K562 (cell line): ENCODE measurements around the gene ZNF775. TPM values are rescaled to one million over a fixed set of nuclear protein-coding genes. Genes with fewer than 3 reads are reported as not detected.

Experiments
- ATAC-seq: fragments of 200-7000 bp; cut with Tn5 transposase; 3 replicates; pipeline ENCODE4 v1.9.1; 2020; ENCODE audit warnings: moderate library complexity
- BruUV-seq: library from RNA; stranded (reverse); fragments of 400-500 nt; replicated peaks from 2 replicates; lab custom pipeline; 2021; lab: Mats Ljungman, UMichigan
- CTCF ChIA-PET: fragments of 300-600 bp; formaldehyde crosslinking; extraction: SDS; loops from one replicate; lab custom pipeline; 2021; ENCODE audit warnings: low intra/inter-chr PET ratio; lab: Yijun Ruan, JAX
- POLR2A ChIA-PET: fragments of 300-600, 350-650 bp; sonication (Branson Sonifier 250); formaldehyde crosslinking; extraction: SDS; loops from one replicate; lab custom pipeline; 2021; ENCODE audit warnings: antibody characterized with exemption, inconsistent platforms; lab: Yijun Ruan, JAX
- DNase-seq, 4 experiments: peaks; one replicate each; pipeline versions ENCODE4 v3.0.0 to v3.0.0-alpha.2; 2011 to 2018; ENCODE audit warnings: low spot score in 3 of 4, mixed read lengths in 3 of 4; ENCODE audit errors: extremely low read depth in 1 of 4
- FAIRE-seq: peaks from 2 replicates; lab custom pipeline; 2011; peaks lifted over from hg19 to GRCh38; lab: Jason Lieb, UNC
- H2AFZ ChIP-seq: 2 replicates; pipeline ENCODE4 v1.6.0; 2011; ENCODE audit warnings: low read depth, low read length, control low read depth, inconsistent platforms
- H3K27ac ChIP-seq: fragments of 200-600 bp; 3 replicates; pipeline ENCODE4 v1.8.0; 2011; ENCODE audit warnings: low read depth, mild to moderate bottlenecking, control low read depth, inconsistent platforms, low read length, moderate library complexity, mixed read lengths; ENCODE audit errors: extremely low read depth
- H3K27me3 ChIP-seq, 2 experiments: fragments of 300-600 bp in 1 of 2; 2 replicates in 1 of 2; 3 replicates in 1 of 2; pipeline versions ENCODE4 v1.6.0 to v1.8.0; 2011; ENCODE audit warnings: inconsistent platforms in 2 of 2, low read length in 2 of 2, mild to moderate bottlenecking in 1 of 2, mixed read lengths in 1 of 2, moderate library complexity in 1 of 2; ENCODE audit not compliant: control insufficient read depth in 2 of 2, insufficient read depth in 2 of 2
- H3K36me3 ChIP-seq: fragments of 300-600 bp; 3 replicates; pipeline ENCODE4 v1.8.0; 2011; ENCODE audit warnings: mild to moderate bottlenecking, low read length, inconsistent platforms; ENCODE audit not compliant: control insufficient read depth, insufficient read depth
- H3K4me1 ChIP-seq, 2 experiments: fragments of 200-600 bp in 1 of 2; replicated peaks in 1 of 2; 2 replicates in 1 of 2; 3 replicates in 1 of 2; pipeline versions ENCODE4 v1.5.1 to v1.8.0; 2011; ENCODE audit warnings: inconsistent platforms in 2 of 2, low read length in 2 of 2, mild to moderate bottlenecking in 1 of 2, mixed read lengths in 1 of 2, moderate library complexity in 1 of 2; ENCODE audit not compliant: control insufficient read depth in 2 of 2, insufficient read depth in 2 of 2
- H3K4me2 ChIP-seq: 2 replicates; pipeline ENCODE4 v1.6.1; 2011; ENCODE audit warnings: low read length, control low read depth, inconsistent platforms, mixed read lengths; ENCODE audit not compliant: insufficient read depth
- H3K4me3 ChIP-seq: fragments of 200-600 bp; sonication (generic), shearing (Covaris generic); 2 replicates; pipeline ENCODE4 v1.5.1; 2016; ENCODE audit warnings: control low read depth, inconsistent platforms
- H3K79me2 ChIP-seq: fragments of 200-600 bp; 3 replicates; pipeline ENCODE4 v1.8.0; 2011; ENCODE audit warnings: low read length, inconsistent platforms; ENCODE audit not compliant: control insufficient read depth, insufficient read depth
- H3K9ac ChIP-seq, 2 experiments: 2 replicates each; pipeline versions ENCODE4 v1.6.0 to v1.6.1; 2011; ENCODE audit warnings: low read depth in 2 of 2, low read length in 2 of 2, control low read depth in 1 of 2, inconsistent platforms in 1 of 2, mild to moderate bottlenecking in 1 of 2, mixed read lengths in 1 of 2; ENCODE audit not compliant: insufficient read depth in 1 of 2
- H3K9me1 ChIP-seq: one replicate; pipeline ENCODE4 v1.6.0; 2011; ENCODE audit warnings: inconsistent platforms, mild to moderate bottlenecking, low read length, moderate library complexity; ENCODE audit not compliant: control insufficient read depth, insufficient read depth
- H3K9me3 ChIP-seq: replicated peaks from 2 replicates; pipeline ENCODE4 v1.5.1; 2011; ENCODE audit warnings: low read depth, low read length, inconsistent platforms; ENCODE audit not compliant: control insufficient read depth, insufficient read depth
- H4K20me1 ChIP-seq: replicated peaks from 2 replicates; pipeline ENCODE4 v1.6.1; 2011; ENCODE audit warnings: low read length, inconsistent platforms, mixed read lengths; ENCODE audit not compliant: control insufficient read depth, insufficient read depth
- ATF4 ChIP-seq: fragments of 450-650 bp; formaldehyde crosslinking; IDR thresholded peaks from 2 replicates; pipeline ENCODE4 v1.4.0; 2022; ENCODE audit warnings: mild to moderate bottlenecking, moderate library complexity
- CHD1 ChIP-seq: fragments of 200-600 bp; sonication (generic); IDR thresholded peaks from one replicate; pipeline ENCODE4 v1.6.1; 2012; ENCODE audit warnings: mild to moderate bottlenecking, moderate library complexity, low read length, inconsistent platforms
- EGR1 ChIP-seq: fragments of 450-650 bp; conservative IDR thresholded peaks from 2 replicates; pipeline ENCODE4 v1.6.1; 2017; ENCODE audit warnings: mild to moderate bottlenecking
- FOXJ2 ChIP-seq: fragments of 200-800 bp; sonication (Bioruptor generic); IDR thresholded peaks from 2 replicates; pipeline ENCODE4 v1.6.1; 2016; ENCODE audit warnings: missing genetic modification characterization, missing compliant biosample characterization
- HMG20A ChIP-seq: fragments of 450-650 bp; formaldehyde crosslinking; conservative IDR thresholded peaks from 2 replicates; pipeline ENCODE4 v1.4.0; 2020; ENCODE audit warnings: mild to moderate bottlenecking, mixed read lengths
- KAT8 ChIP-seq: fragments of 450-650 bp; IDR thresholded peaks from 2 replicates; pipeline ENCODE4 v1.6.1; 2016; ENCODE audit warnings: low read depth, mild to moderate bottlenecking
- PYGO2 ChIP-seq: fragments of 450-650 bp; IDR thresholded peaks from 2 replicates; pipeline ENCODE4 v1.6.1; 2016; ENCODE audit warnings: mild to moderate bottlenecking, missing genetic modification characterization, moderate library complexity, missing compliant biosample characterization
- RBM39 ChIP-seq: fragments of 200-400 bp; formaldehyde crosslinking; optimal IDR thresholded peaks from 2 replicates; pipeline ENCODE3; 2018; ENCODE audit warnings: low read depth, low read length
- RNF219 ChIP-seq: fragments of 250-450 bp; sonication (Bioruptor Pico); IDR thresholded peaks from 2 replicates; pipeline ENCODE4 v1.5.0; 2022; ENCODE audit warnings: mild to moderate bottlenecking
- SNAPC5 ChIP-seq: fragments of 250-450 bp; sonication (Bioruptor Pico); IDR thresholded peaks from 2 replicates; pipeline ENCODE4 v1.8.0; 2021; ENCODE audit warnings: moderate library complexity, mild to moderate bottlenecking, inconsistent platforms
- TGIF2 ChIP-seq: sonication (generic); formaldehyde crosslinking; IDR thresholded peaks from 2 replicates; pipeline ENCODE4 v1.8.1; 2022; ENCODE audit warnings: mild to moderate bottlenecking, missing genetic modification reagents, moderate library complexity
- ZBTB7A ChIP-seq: IDR thresholded peaks from 2 replicates; pipeline ENCODE4 v1.6.1; 2011; ENCODE audit warnings: low read depth, mild to moderate bottlenecking, low read length, moderate library complexity, borderline replicate concordance; ENCODE audit not compliant: control insufficient read depth
- ZNF174 ChIP-seq: fragments of 250-450 bp; sonication (Bioruptor Pico); IDR thresholded peaks from 2 replicates; pipeline ENCODE4 v1.4.0; 2020; ENCODE audit warnings: mild to moderate bottlenecking
- ZNF316 ChIP-seq: fragments of 450-650 bp; IDR thresholded peaks from 2 replicates; pipeline ENCODE4 v1.6.1; 2016
- ZNF561 ChIP-seq: fragments of 450-650 bp; formaldehyde crosslinking; conservative IDR thresholded peaks from 2 replicates; pipeline ENCODE4 v1.4.0; 2020; ENCODE audit warnings: mild to moderate bottlenecking, moderate library complexity
- ZNF584 ChIP-seq: fragments of 200-800 bp; sonication (Bioruptor generic); IDR thresholded peaks from 2 replicates; pipeline ENCODE4 v1.6.1; 2016; ENCODE audit warnings: low read depth, mild to moderate bottlenecking, missing genetic modification characterization, missing compliant biosample characterization
- ZSCAN32 ChIP-seq: fragments of 450-650 bp; formaldehyde crosslinking; IDR thresholded peaks from 2 replicates; pipeline ENCODE4 v1.4.0; 2020; ENCODE audit warnings: mild to moderate bottlenecking, moderate library complexity
- WGBS: fragments of 100-300 bp; shearing (Covaris generic); methylation state at CpG from one replicate; pipeline ENCODE4 v1.1.6; 2016; ENCODE audit warnings: low coverage, mixed read lengths; ENCODE audit not compliant: insufficient coverage; ENCODE audit errors: missing lambda C conversion rate; 5-methylcytosine and 5-hydroxymethylcytosine counted together
- in situ Hi-C: fragments of 300-500 bp; cut with MboI; formaldehyde crosslinking; loops from 4 replicates; pipeline ENCODE4 v1.15.0; 2018; ENCODE audit warnings: inconsistent platforms, mixed read lengths
- intact Hi-C: fragments of 100-400 bp; cut with micrococcal nuclease; formaldehyde crosslinking; loops from 2 replicates; pipeline ENCODE4 v1.14.2; 2022
- polyA plus RNA-seq, 8 experiments: library from polyadenylated mRNA; depleted of rRNA in 4 of 8; stranded (reverse) in 5 of 8; unstranded in 3 of 8; fragments of >200 nt; fragmentation: Nextera tagmentation in 2 of 8; fragmentation: Illumina TruSeq in 1 of 8; extraction: Ambion mirVana in 2 of 8; extraction: Trizol in 1 of 8; gene quantifications; 2 replicates each; pipeline versions ENCODE4 v1.2.1 to v1.2.3, GENCODE V29; 2011 to 2014; ENCODE audit warnings: inconsistent platforms in 1 of 8, missing spikeins in 1 of 8
- total RNA-seq, 7 experiments: library from RNA; depleted of rRNA in 6 of 7; stranded (reverse); fragments of >200 nt in 6 of 7; fragmentation: Illumina TruSeq in 2 of 7; extraction: Trizol in 2 of 7; gene quantifications; 2 replicates each; pipeline versions ENCODE4 v1.2.1 to v1.2.3, GENCODE V29; 2011 to 2021; ENCODE audit warnings: low replicate concordance in 1 of 7

Gene ZNF775
- total and polyA plus RNA-seq, 9 of the 15 experiments (the other 6 are each of a cell fraction or from before 2014, with no cell fraction given): 0.04 to 18.7 (median 4.9) TPM

- in situ Hi-C loops: no loop called here
- H3K4me1 ChIP-seq: peaks cover 45 to 51% of the 10 kb centered on the region in 2 experiments
- peak within 1 kb of the TSS; percentile 98 to 99 for H3K9ac ChIP-seq
- TSS peak; percentile 76 for BruUV-seq
- FAIRE-seq: peak; percentile 32
- peak within 1 kb of the TSS; percentile 79 for H3K4me3 ChIP-seq
- ChIA-PET POLR2A (interaction anchor here (0.6 to 3.5 kb wide), 17 partner anchors 9 to 884 kb away, joined by 3 to 30 read pairs (median 3); partner anchors contain the start of genes ACTR3C, FASTK and LRRC61), CTCF (no interaction called here)
- peak; percentile 76 for ATAC-seq
- no peaks in the 10 kb centered on the region for H3K9me3 ChIP-seq
- intact Hi-C loops: loop anchor here (2.0 kb wide), 2 partner anchors 33 to 45 kb away; partner anchors contain the start of genes ACTR3C and LRRC61
- peaks cover 52% of the 10 kb centered on the region for H3K79me2 ChIP-seq
- peak; percentile 97 to 99 (median 98) for DNase-seq
- no peaks in the 10 kb centered on the region; the same call in 1 of the 2 replicates for H4K20me1 ChIP-seq
- H3K27me3 ChIP-seq: no peaks in the 10 kb centered on the region
- no peaks in the 10 kb centered on the region for H3K9me1 ChIP-seq
- H3K27ac ChIP-seq: peak within 1 kb of the TSS; percentile 97
- peaks cover 44% of the 10 kb centered on the region for H3K36me3 ChIP-seq
- H3K4me2 ChIP-seq: peak within 1 kb of the TSS; percentile 100
- peak within 1 kb of the TSS; percentile 82 for H2AFZ ChIP-seq
- 2% methylated on average over 75 of the region's 85 CpGs for WGBS
- no peak for TF ChIP-seq KAT8
- no peak for TF ChIP-seq RBM39
- TF ChIP-seq RNF219 (CRISPR knock-in tag): no peak
- TF ChIP-seq ZNF316: no peak
- no peak for TF ChIP-seq FOXJ2 (tag)
- TF ChIP-seq ATF4: peak; percentile 70; the same call in 1 of the 2 replicates
- peak; percentile 84; the same call in 1 of the 2 replicates for TF ChIP-seq TGIF2 (CRISPR knock-in tag)
- TF ChIP-seq PYGO2 (tag): no peak
- 0 out of 2 replicates have a peak, but pooled peaks have one; percentile 12 for TF ChIP-seq HMG20A
- TF ChIP-seq SNAPC5: no peak
- TF ChIP-seq ZNF174: no peak
- peak; percentile 92 for TF ChIP-seq CHD1
- peak; percentile 97 for TF ChIP-seq ZBTB7A
- peak; percentile 32; the same call in 1 of the 2 replicates for TF ChIP-seq EGR1
- TF ChIP-seq ZNF584 (CRISPR knock-in tag): peak; percentile 74; the same call in 1 of the 2 replicates
- TF ChIP-seq ZSCAN32 (CRISPR knock-in tag): peak; percentile 3; the same call in 1 of the 2 replicates
- 0 out of 2 replicates have a peak, but pooled peaks have one; percentile 40 for TF ChIP-seq ZNF561
Observed at GRCh38 chr7:150368096-150368883, 10.8 kb upstream of the ZNF775 start, which contains the start of gene REPIN1. REPIN1 (plus strand) TSS chr7:150368822; CDS start chr7:150369712, 890 bp downstream.
